ENCODE data around the gene LILRB1. TPM values are rescaled to one million over a fixed set of nuclear protein-coding genes. Genes with fewer than 3 reads are reported as not detected.

Gene LILRB1
- total and polyA plus RNA-seq, 9 of the 15 experiments (the other 6 are each of a cell fraction or from before 2014, with no cell fraction given): not detected

DNA sequence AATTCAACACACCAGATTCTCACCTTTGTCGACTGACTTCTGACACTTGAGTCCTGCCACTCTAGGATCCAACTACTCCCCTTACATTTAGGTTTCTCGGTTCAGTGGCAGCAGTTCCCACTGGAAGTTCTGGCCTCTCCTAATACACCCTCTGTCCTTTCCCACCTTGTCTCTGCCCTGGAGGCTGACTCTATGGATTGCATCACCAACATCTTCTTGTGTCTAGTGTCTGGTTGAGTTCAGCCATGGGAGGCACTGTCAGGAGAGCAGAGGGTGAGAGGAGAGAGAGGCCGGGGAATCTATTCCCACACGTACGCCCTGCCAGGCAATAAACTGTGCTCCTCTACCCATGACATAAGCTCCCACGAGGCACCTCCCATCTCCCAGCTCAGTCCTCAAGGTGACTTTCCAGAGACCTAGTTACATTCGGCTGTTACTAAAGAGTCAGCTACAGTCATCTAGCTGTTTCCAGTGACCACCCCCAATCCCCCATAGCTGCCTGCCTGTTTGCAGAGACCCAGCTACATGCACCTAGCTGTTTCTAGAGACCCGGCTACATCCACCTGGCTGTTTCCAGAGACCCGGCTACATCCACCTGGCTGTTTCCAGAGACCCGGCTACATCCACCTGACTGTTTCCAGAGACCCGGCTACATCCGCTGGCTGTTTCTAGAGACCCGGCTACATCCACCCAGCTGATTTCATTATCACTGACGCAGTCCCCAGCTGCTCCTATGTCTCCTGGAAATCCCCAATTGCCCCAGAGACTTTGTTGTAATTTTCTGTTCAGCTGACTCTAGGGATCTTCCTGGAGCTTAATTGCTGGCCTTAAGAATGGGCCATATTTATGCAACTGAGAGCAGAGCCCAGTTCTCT is 24.4 kb downstream of the LILRB1 start (continued):
- TF ChIP-seq, protein P1, sequence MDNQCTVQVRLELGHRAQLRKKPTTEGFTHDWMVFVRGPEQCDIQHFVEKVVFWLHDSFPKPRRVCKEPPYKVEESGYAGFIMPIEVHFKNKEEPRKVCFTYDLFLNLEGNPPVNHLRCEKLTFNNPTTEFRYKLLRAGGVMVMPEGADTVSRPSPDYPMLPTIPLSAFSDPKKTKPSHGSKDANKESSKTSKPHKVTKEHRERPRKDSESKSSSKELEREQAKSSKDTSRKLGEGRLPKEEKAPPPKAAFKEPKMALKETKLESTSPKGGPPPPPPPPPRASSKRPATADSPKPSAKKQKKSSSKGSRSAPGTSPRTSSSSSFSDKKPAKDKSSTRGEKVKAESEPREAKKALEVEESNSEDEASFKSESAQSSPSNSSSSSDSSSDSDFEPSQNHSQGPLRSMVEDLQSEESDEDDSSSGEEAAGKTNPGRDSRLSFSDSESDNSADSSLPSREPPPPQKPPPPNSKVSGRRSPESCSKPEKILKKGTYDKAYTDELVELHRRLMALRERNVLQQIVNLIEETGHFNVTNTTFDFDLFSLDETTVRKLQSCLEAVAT (IDR thresholded peaks at IDR 0.05): peak in 1 of 2 experiments; percentile 98; a peak in 2 of 4 replicates
- TF ChIP-seq ZFP30 (CRISPR knock-in tag; IDR thresholded peaks at IDR 0.05; ENCODE audit: borderline replicate concordance) (no peak), TAF15 (IDR thresholded peaks at IDR 0.05; ENCODE audit: low read depth, low read length) (no peak), ZNF384 (IDR thresholded peaks at IDR 0.05; ENCODE audit: low read depth, low read length) (no peak), ETV5 (CRISPR knock-in tag; IDR thresholded peaks at IDR 0.05; ENCODE audit: low read depth) (peak; percentile 38; the same call in 1 of the 2 replicates), MTA3 (IDR thresholded peaks at IDR 0.05; ENCODE audit: borderline replicate concordance) (peak; percentile 27; the same call in 1 of the 2 replicates), NFE2L1 (tag; IDR thresholded peaks at IDR 0.05; ENCODE audit: borderline replicate concordance, low read depth) (no peak)
- TF ChIP-seq, protein P2, sequence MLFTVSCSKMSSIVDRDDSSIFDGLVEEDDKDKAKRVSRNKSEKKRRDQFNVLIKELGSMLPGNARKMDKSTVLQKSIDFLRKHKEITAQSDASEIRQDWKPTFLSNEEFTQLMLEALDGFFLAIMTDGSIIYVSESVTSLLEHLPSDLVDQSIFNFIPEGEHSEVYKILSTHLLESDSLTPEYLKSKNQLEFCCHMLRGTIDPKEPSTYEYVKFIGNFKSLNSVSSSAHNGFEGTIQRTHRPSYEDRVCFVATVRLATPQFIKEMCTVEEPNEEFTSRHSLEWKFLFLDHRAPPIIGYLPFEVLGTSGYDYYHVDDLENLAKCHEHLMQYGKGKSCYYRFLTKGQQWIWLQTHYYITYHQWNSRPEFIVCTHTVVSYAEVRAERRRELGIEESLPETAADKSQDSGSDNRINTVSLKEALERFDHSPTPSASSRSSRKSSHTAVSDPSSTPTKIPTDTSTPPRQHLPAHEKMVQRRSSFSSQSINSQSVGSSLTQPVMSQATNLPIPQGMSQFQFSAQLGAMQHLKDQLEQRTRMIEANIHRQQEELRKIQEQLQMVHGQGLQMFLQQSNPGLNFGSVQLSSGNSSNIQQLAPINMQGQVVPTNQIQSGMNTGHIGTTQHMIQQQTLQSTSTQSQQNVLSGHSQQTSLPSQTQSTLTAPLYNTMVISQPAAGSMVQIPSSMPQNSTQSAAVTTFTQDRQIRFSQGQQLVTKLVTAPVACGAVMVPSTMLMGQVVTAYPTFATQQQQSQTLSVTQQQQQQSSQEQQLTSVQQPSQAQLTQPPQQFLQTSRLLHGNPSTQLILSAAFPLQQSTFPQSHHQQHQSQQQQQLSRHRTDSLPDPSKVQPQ (CRISPR knock-in tag; IDR thresholded peaks at IDR 0.05; ENCODE audit: borderline replicate concordance): no peak
- TF ChIP-seq, protein P3, sequence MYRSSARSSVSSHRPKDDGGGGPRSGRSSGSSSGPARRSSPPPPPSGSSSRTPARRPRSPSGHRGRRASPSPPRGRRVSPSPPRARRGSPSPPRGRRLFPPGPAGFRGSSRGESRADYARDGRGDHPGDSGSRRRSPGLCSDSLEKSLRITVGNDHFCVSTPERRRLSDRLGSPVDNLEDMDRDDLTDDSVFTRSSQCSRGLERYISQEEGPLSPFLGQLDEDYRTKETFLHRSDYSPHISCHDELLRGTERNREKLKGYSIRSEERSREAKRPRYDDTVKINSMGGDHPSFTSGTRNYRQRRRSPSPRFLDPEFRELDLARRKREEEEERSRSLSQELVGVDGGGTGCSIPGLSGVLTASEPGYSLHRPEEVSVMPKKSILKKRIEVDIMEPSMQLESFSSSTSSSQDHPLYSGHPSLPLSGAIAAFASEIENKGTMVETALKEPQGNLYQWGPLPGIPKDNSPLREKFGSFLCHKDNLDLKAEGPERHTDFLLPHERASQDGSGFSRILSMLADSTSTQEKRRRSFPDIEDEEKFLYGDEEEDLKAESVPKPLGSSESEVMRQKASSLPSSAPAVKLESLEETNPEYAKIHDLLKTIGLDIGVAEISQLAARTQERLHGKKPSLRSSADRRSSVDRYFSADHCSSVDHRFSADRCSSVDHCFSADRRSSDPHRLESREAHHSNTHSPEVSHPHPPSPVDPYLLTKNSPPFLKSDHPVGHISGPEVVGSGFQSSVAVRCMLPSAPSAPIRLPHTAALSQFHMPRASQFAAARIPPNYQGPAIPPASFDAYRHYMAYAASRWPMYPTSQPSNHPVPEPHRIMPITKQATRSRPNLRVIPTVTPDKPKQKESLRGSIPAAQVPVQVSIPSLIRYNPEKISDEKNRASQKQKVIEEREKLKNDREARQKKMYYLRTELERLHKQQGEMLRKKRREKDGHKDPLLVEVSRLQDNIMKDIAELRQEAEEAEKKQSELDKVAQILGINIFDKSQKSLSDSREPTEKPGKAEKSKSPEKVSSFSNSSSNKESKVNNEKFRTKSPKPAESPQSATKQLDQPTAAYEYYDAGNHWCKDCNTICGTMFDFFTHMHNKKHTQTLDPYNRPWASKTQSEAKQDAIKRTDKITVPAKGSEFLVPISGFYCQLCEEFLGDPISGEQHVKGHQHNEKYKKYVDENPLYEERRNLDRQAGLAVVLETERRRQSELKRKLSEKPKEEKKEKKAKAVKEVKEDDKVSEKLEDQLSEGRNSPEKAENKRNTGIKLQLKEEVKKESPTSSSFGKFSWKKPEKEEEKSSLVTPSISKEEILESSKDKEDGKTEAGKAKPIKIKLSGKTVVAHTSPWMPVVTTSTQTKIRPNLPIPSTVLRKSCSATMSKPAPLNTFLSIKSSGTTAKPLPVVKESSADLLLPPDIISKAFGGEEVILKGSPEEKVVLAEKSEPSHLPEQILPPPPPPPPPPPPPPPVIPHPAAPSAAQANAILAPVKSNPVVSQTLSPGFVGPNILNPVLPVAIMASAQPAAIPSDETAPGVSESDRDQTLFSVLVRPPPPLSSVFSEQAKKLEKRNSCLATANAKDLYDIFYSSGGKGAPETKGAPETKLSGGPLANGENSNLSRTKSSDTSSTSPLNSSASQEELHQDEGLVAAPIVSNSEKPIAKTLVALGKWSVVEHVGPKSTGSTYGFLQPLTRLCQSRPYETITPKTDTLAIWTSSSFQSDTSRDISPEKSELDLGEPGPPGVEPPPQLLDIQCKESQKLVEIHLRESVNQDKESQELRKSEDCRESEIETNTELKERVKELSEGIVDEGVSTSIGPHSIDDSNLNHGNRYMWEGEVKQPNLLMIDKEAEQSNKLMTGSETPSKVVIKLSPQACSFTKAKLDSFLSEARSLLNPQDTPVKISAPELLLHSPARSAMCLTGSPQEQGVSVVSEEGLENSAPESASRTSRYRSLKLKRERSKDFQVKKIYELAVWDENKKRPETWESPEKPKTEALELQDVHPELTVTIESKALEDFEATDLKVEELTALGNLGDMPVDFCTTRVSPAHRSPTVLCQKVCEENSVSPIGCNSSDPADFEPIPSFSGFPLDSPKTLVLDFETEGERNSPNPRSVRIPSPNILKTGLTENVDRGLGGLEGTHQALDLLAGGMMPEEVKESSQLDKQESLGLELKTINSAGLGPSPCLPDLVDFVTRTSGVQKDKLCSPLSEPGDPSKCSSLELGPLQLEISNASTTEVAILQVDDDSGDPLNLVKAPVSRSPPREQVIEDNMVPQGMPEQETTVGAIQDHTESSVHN (IDR thresholded peaks at IDR 0.05; ENCODE audit: borderline replicate concordance in 1 of 2, low read depth in 1 of 2): peak in 1 of 2 experiments; percentile 62; a peak in 1 of 4 replicates
